K562 (cell line): Measurements from ENCODE around the gene SPATA19. TPM values are rescaled to one million over a fixed set of nuclear protein-coding genes. Genes with fewer than 3 reads are reported as not detected.
"Not testable (repeated sequence)": the region's sequence is repeated elsewhere in the genome, so short reads cannot be mapped to it uniquely, and the experiment has no call there.

Source experiments
- ATAC-seq: fragments of 200-7000 bp; cut with Tn5 transposase; 3 replicates; pipeline ENCODE4 v1.9.1; 2020; ENCODE audit warnings: moderate library complexity
- BruUV-seq: library from RNA; stranded (reverse); fragments of 400-500 nt; replicated peaks from 2 replicates; lab custom pipeline; 2021; lab: Mats Ljungman, UMichigan
- CTCF ChIA-PET: fragments of 300-600 bp; formaldehyde crosslinking; extraction: SDS; loops from one replicate; lab custom pipeline; 2021; ENCODE audit warnings: low intra/inter-chr PET ratio; lab: Yijun Ruan, JAX
- POLR2A ChIA-PET: fragments of 300-600, 350-650 bp; sonication (Branson Sonifier 250); formaldehyde crosslinking; extraction: SDS; loops from one replicate; lab custom pipeline; 2021; ENCODE audit warnings: antibody characterized with exemption, inconsistent platforms; lab: Yijun Ruan, JAX
- DNase-seq, 4 experiments: peaks; one replicate each; pipeline versions ENCODE4 v3.0.0 to v3.0.0-alpha.2; 2011 to 2018; ENCODE audit warnings: low spot score in 3 of 4, mixed read lengths in 3 of 4; ENCODE audit errors: extremely low read depth in 1 of 4
- FAIRE-seq: peaks from 2 replicates; lab custom pipeline; 2011; peaks lifted over from hg19 to GRCh38; lab: Jason Lieb, UNC
- H2AFZ ChIP-seq: 2 replicates; pipeline ENCODE4 v1.6.0; 2011; ENCODE audit warnings: low read depth, low read length, control low read depth, inconsistent platforms
- H3K27ac ChIP-seq: fragments of 200-600 bp; 3 replicates; pipeline ENCODE4 v1.8.0; 2011; ENCODE audit warnings: low read depth, mild to moderate bottlenecking, control low read depth, inconsistent platforms, low read length, moderate library complexity, mixed read lengths; ENCODE audit errors: extremely low read depth
- H3K27me3 ChIP-seq, 2 experiments: fragments of 300-600 bp in 1 of 2; 2 replicates in 1 of 2; 3 replicates in 1 of 2; pipeline versions ENCODE4 v1.6.0 to v1.8.0; 2011; ENCODE audit warnings: inconsistent platforms in 2 of 2, low read length in 2 of 2, mild to moderate bottlenecking in 1 of 2, mixed read lengths in 1 of 2, moderate library complexity in 1 of 2; ENCODE audit not compliant: control insufficient read depth in 2 of 2, insufficient read depth in 2 of 2
- H3K36me3 ChIP-seq: fragments of 300-600 bp; 3 replicates; pipeline ENCODE4 v1.8.0; 2011; ENCODE audit warnings: mild to moderate bottlenecking, low read length, inconsistent platforms; ENCODE audit not compliant: control insufficient read depth, insufficient read depth
- H3K4me1 ChIP-seq, 2 experiments: fragments of 200-600 bp in 1 of 2; replicated peaks in 1 of 2; 2 replicates in 1 of 2; 3 replicates in 1 of 2; pipeline versions ENCODE4 v1.5.1 to v1.8.0; 2011; ENCODE audit warnings: inconsistent platforms in 2 of 2, low read length in 2 of 2, mild to moderate bottlenecking in 1 of 2, mixed read lengths in 1 of 2, moderate library complexity in 1 of 2; ENCODE audit not compliant: control insufficient read depth in 2 of 2, insufficient read depth in 2 of 2
- H3K4me2 ChIP-seq: 2 replicates; pipeline ENCODE4 v1.6.1; 2011; ENCODE audit warnings: low read length, control low read depth, inconsistent platforms, mixed read lengths; ENCODE audit not compliant: insufficient read depth
- H3K4me3 ChIP-seq: fragments of 200-600 bp; sonication (generic), shearing (Covaris generic); 2 replicates; pipeline ENCODE4 v1.5.1; 2016; ENCODE audit warnings: control low read depth, inconsistent platforms
- H3K79me2 ChIP-seq: fragments of 200-600 bp; 3 replicates; pipeline ENCODE4 v1.8.0; 2011; ENCODE audit warnings: low read length, inconsistent platforms; ENCODE audit not compliant: control insufficient read depth, insufficient read depth
- H3K9ac ChIP-seq, 2 experiments: 2 replicates each; pipeline versions ENCODE4 v1.6.0 to v1.6.1; 2011; ENCODE audit warnings: low read depth in 2 of 2, low read length in 2 of 2, control low read depth in 1 of 2, inconsistent platforms in 1 of 2, mild to moderate bottlenecking in 1 of 2, mixed read lengths in 1 of 2; ENCODE audit not compliant: insufficient read depth in 1 of 2
- H3K9me1 ChIP-seq: one replicate; pipeline ENCODE4 v1.6.0; 2011; ENCODE audit warnings: inconsistent platforms, mild to moderate bottlenecking, low read length, moderate library complexity; ENCODE audit not compliant: control insufficient read depth, insufficient read depth
- H3K9me3 ChIP-seq: replicated peaks from 2 replicates; pipeline ENCODE4 v1.5.1; 2011; ENCODE audit warnings: low read depth, low read length, inconsistent platforms; ENCODE audit not compliant: control insufficient read depth, insufficient read depth
- H4K20me1 ChIP-seq: replicated peaks from 2 replicates; pipeline ENCODE4 v1.6.1; 2011; ENCODE audit warnings: low read length, inconsistent platforms, mixed read lengths; ENCODE audit not compliant: control insufficient read depth, insufficient read depth
- NR2C2 ChIP-seq, 2 experiments: fragments of 200-800 bp in 1 of 2; sonication (Bioruptor generic) in 1 of 2; sonication (generic) in 1 of 2; formaldehyde crosslinking in 1 of 2; IDR thresholded peaks; 2 replicates each; pipeline versions ENCODE4 v1.6.1 to v1.8.0; 2016 to 2022; ENCODE audit warnings: mild to moderate bottlenecking in 1 of 2, missing compliant biosample characterization in 1 of 2, missing genetic modification characterization in 1 of 2, missing genetic modification reagents in 1 of 2
- RNF2 ChIP-seq: sonication (generic); IDR thresholded peaks from 2 replicates; pipeline ENCODE4 v1.6.1; 2016
- SMARCB1 ChIP-seq: IDR thresholded peaks from 2 replicates; pipeline ENCODE4 v1.6.1; 2011; ENCODE audit warnings: improper control_type of control experiment, low read depth; ENCODE audit not compliant: insufficient read length
- ZBTB40 ChIP-seq, 2 experiments: fragments of 450-650 bp in 1 of 2; sonication (generic) in 1 of 2; formaldehyde crosslinking in 1 of 2; IDR thresholded peaks; 2 replicates each; pipeline versions ENCODE4 v1.7.1 to v1.9.0; 2016 to 2022; ENCODE audit warnings: inconsistent platforms in 1 of 2, mild to moderate bottlenecking in 1 of 2, missing genetic modification reagents in 1 of 2
- ZNF717 ChIP-seq: fragments of 250-450 bp; sonication (Bioruptor Pico); IDR thresholded peaks from 2 replicates; pipeline ENCODE4 v1.5.0; 2021
- WGBS: fragments of 100-300 bp; shearing (Covaris generic); methylation state at CpG from one replicate; pipeline ENCODE4 v1.1.6; 2016; ENCODE audit warnings: low coverage, mixed read lengths; ENCODE audit not compliant: insufficient coverage; ENCODE audit errors: missing lambda C conversion rate; 5-methylcytosine and 5-hydroxymethylcytosine counted together
- in situ Hi-C: fragments of 300-500 bp; cut with MboI; formaldehyde crosslinking; loops from 4 replicates; pipeline ENCODE4 v1.15.0; 2018; ENCODE audit warnings: inconsistent platforms, mixed read lengths
- intact Hi-C: fragments of 100-400 bp; cut with micrococcal nuclease; formaldehyde crosslinking; loops from 2 replicates; pipeline ENCODE4 v1.14.2; 2022
- polyA plus RNA-seq, 8 experiments: library from polyadenylated mRNA; depleted of rRNA in 4 of 8; stranded (reverse) in 5 of 8; unstranded in 3 of 8; fragments of >200 nt; fragmentation: Nextera tagmentation in 2 of 8; fragmentation: Illumina TruSeq in 1 of 8; extraction: Ambion mirVana in 2 of 8; extraction: Trizol in 1 of 8; gene quantifications; 2 replicates each; pipeline versions ENCODE4 v1.2.1 to v1.2.3, GENCODE V29; 2011 to 2014; ENCODE audit warnings: inconsistent platforms in 1 of 8, missing spikeins in 1 of 8
- total RNA-seq, 7 experiments: library from RNA; depleted of rRNA in 6 of 7; stranded (reverse); fragments of >200 nt in 6 of 7; fragmentation: Illumina TruSeq in 2 of 7; extraction: Trizol in 2 of 7; gene quantifications; 2 replicates each; pipeline versions ENCODE4 v1.2.1 to v1.2.3, GENCODE V29; 2011 to 2021; ENCODE audit warnings: low replicate concordance in 1 of 7

SPATA19 gene
- total and polyA plus RNA-seq, 9 of the 15 experiments (the other 6 are each of a cell fraction or from before 2014, with no cell fraction given), result not detected

- DNase-seq, in situ Hi-C loops, H3K4me1 ChIP-seq, H3K36me3 ChIP-seq, H3K27ac ChIP-seq, H3K9me3 ChIP-seq, FAIRE-seq, ATAC-seq, H2AFZ ChIP-seq, H4K20me1 ChIP-seq, intact Hi-C loops, H3K9me1 ChIP-seq, H3K9ac ChIP-seq, H3K27me3 ChIP-seq, BruUV-seq, H3K79me2 ChIP-seq, H3K4me3 ChIP-seq, CTCF ChIA-PET, H3K4me2 ChIP-seq: not testable (repeated sequence)
- POLR2A ChIA-PET, result interaction anchor here (0.6 to 1.0 kb wide), 3 partner anchors 17 to 322 kb away, joined by 3 to 5 read pairs (median 4); partner anchors contain the start of gene OPCML
- WGBS, result 0% methylated on average over 12 of the region's 13 CpGs
Observed at GRCh38 chr11:133854330-133854960, 9.1 kb upstream of the SPATA19 start.

- Histone ChIP-seq H2AFZ (no peak overlapping the region), H3K9ac (no peak overlapping the region), H3K9me1 (no peaks in the 10 kb centered on the region), H3K27me3 (no peaks in the 10 kb centered on the region), H3K79me2 (no peaks in the 10 kb centered on the region), H3K4me3 (no peak overlapping the region), H4K20me1 (no peaks in the 10 kb centered on the region), H3K4me1 (no peaks in the 10 kb centered on the region), H3K27ac (no peak overlapping the region), H3K4me2 (no peak overlapping the region), H3K9me3 (no peaks in the 10 kb centered on the region), H3K36me3 (no peaks in the 10 kb centered on the region)
- no TSS peak for BruUV-seq
- no peak for DNase-seq
- WGBS, result 2% methylated on average over 5 of the region's 6 CpGs
- intact Hi-C loops (no loop called here), in situ Hi-C loops (loop anchor here (25.0 kb wide), 1 partner anchor 707 kb away; no protein-coding TSS in a partner anchor)
- ChIA-PET CTCF (no interaction called here), POLR2A (interaction anchor here (0.7 kb wide), 1 partner anchor 802 kb away, joined by 3 read pairs; no protein-coding TSS in a partner anchor)
- ATAC-seq, result no peak
- no peak for FAIRE-seq
- TF ChIP-seq RNF2 (no peak), ZBTB40 (IDR thresholded peaks at IDR 0.05) (no peak), ZBTB40 (CRISPR knock-in tag; IDR thresholded peaks at IDR 0.05) (no peak), SMARCB1 (no peak), ZNF717 (no peak), NR2C2 (CRISPR knock-in tag; IDR thresholded peaks at IDR 0.05) (no peak), NR2C2 (tag; IDR thresholded peaks at IDR 0.05) (no peak)
Observed at GRCh38 chr11:133844217-133844616, 1.1 kb downstream of the SPATA19 start.
